BE2C (cell line): ENCODE measurements around the gene OSBPL8.

Experiments used
- DNase-seq: peaks from one replicate; pipeline ENCODE4 v3.0.0-alpha.2; 2020
- H3K27me3 ChIP-seq: fragments of 250-450 bp; sonication (Bioruptor Pico); 2 replicates; pipeline ENCODE4 v1.5.1; 2020; ENCODE audit warnings: mild to moderate bottlenecking
- H3K36me3 ChIP-seq: fragments of 250-450 bp; sonication (Bioruptor Pico); 2 replicates; pipeline ENCODE4 v1.5.1; 2020; ENCODE audit warnings: mild to moderate bottlenecking
- H3K4me1 ChIP-seq: fragments of 250-450 bp; sonication (Bioruptor Pico); 2 replicates; pipeline ENCODE4 v1.5.1; 2020
- H3K4me3 ChIP-seq: 2 replicates; pipeline ENCODE4 v1.5.1; 2011; ENCODE audit warnings: low read depth, low read length
- H3K9me3 ChIP-seq: fragments of 250-450 bp; sonication (Bioruptor Pico); 2 replicates; pipeline ENCODE4 v1.5.1; 2020
- TF ChIP-seq, protein P1 (sequence below): IDR thresholded peaks from 2 replicates; pipeline ENCODE4 v1.5.1; 2012; ENCODE audit warnings: mild to moderate bottlenecking, low read depth, low read length

OSBPL8 gene

DNA sequence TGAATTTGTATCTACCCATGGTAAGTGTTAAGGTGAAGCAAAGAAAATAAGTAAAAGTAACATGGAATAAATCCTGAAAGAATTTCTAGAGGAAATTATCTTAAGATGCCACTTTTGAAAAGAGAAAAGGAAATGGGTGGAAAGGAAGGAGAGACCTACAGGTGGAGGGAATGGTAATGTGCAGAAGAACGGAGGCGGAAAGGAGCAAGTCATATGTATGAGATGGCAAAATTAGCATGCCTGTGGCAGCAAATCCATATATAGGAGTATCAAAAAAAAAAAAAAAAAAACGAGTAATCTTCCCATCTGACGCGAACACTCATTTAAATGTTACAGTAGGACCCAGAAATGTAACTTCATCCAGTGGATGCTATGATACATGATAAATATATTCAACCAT, 23.0 kb downstream of the OSBPL8 start:
- Histone ChIP-seq H3K36me3 (no peaks in the 10 kb centered on the region), H3K27me3 (no peaks in the 10 kb centered on the region), H3K4me3 (no peak overlapping the region), H3K4me1 (no peaks in the 10 kb centered on the region; the same call in 1 of the 2 replicates), H3K9me3 (no peaks in the 10 kb centered on the region)
- TF ChIP-seq, protein P1, sequence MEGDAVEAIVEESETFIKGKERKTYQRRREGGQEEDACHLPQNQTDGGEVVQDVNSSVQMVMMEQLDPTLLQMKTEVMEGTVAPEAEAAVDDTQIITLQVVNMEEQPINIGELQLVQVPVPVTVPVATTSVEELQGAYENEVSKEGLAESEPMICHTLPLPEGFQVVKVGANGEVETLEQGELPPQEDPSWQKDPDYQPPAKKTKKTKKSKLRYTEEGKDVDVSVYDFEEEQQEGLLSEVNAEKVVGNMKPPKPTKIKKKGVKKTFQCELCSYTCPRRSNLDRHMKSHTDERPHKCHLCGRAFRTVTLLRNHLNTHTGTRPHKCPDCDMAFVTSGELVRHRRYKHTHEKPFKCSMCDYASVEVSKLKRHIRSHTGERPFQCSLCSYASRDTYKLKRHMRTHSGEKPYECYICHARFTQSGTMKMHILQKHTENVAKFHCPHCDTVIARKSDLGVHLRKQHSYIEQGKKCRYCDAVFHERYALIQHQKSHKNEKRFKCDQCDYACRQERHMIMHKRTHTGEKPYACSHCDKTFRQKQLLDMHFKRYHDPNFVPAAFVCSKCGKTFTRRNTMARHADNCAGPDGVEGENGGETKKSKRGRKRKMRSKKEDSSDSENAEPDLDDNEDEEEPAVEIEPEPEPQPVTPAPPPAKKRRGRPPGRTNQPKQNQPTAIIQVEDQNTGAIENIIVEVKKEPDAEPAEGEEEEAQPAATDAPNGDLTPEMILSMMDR, result no peak
- no peak for DNase-seq

DNA sequence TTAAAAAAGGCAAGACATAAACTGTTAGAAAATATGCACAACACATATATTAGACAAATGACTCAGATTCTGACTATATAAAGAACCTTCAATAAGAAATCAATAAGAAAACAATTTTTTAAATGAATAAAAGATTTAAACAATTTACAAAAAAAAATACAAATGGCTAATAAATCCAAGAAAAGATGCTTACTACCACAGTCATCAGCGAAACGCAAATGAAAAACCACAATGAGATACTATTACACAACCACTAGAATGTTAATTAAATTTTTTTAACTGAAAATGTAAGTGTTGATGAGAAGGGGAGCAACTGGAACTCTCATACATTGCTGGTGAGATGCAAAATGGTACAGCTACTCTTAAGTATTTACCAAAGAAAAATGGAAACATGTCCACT, 24.4 kb downstream of the OSBPL8 start:
- no peaks in the 10 kb centered on the region; the same call in 1 of the 2 replicates for H3K4me1 ChIP-seq
- no peaks in the 10 kb centered on the region for H3K27me3 ChIP-seq
- H3K9me3 ChIP-seq, result no peaks in the 10 kb centered on the region
- no peak overlapping the region for H3K4me3 ChIP-seq
- H3K36me3 ChIP-seq, result no peaks in the 10 kb centered on the region
- no peak for DNase-seq
- TF ChIP-seq, protein P1, result no peak

DNA sequence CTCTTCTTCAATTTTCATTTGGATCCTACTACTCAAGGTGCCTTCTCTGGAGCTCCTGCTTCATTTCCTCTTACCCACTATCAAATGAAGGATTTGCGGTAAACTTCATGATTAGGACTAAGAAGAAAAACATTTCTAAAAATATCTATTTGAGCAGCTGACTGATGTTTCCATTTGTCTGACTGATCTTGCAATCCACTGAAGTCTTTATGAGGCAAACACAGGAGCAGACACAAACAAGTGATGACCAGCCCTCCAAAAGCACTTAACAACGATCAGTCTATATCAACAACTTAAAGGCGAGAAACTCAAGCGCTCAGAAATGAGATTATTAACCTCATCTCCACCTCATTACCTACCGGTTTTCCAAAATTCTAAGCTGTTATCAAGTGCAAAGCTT, 26.2 kb downstream of the OSBPL8 start:
- H3K9me3 ChIP-seq, result no peaks in the 10 kb centered on the region
- no peak overlapping the region for H3K4me3 ChIP-seq
- no peaks in the 10 kb centered on the region for H3K36me3 ChIP-seq

DNA sequence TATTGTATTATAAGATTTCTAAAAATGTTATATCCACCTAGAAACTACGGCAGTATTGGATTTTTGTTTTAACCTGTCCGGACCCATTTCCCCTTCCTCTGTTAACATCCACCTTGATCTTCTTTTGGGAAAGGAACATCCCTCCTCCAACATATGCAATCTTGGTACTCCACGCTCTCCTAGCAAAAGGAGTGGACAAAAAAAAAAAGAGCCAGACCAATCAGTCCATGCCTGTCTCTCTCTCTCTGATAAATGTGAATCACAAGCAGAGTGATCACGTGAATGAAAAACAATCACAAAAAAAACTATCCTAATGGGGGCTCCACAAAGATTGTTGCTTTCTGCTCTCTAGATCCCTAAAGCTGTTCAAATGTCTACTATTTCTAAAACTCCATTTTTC, 27.1 kb downstream of the OSBPL8 start:
- TF ChIP-seq, protein P1, result no peak
- Histone ChIP-seq H3K36me3 (no peaks in the 10 kb centered on the region), H3K4me1 (no peaks in the 10 kb centered on the region; the same call in 1 of the 2 replicates)

More for the DNA sequence above, 26.2 kb downstream of the OSBPL8 start:
- TF ChIP-seq, protein P1, result no peak
- no peak for DNase-seq
- no peaks in the 10 kb centered on the region for H3K27me3 ChIP-seq
- no peaks in the 10 kb centered on the region; the same call in 1 of the 2 replicates for H3K4me1 ChIP-seq

DNA sequence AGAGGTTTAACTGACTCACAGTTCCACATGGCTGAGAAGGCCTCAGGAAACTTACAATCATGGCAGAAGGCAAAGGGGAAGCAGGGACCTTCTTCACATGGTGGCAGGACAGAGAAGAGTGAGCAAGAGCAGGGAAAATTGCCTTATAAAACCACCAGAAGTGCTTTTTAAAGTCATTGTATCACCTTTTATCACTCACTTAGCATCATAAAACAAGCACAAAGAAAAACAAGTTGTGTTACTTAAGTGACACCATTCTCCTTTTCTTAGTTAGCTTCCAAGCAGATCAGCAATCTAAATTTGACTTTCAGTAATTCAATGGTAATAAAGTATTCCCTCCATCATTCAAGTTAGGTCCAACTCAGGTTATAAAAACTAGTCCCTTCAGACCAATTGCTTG, 28.5 kb downstream of the OSBPL8 start:
- Histone ChIP-seq H3K36me3 (no peaks in the 10 kb centered on the region), H3K4me1 (no peaks in the 10 kb centered on the region; the same call in 1 of the 2 replicates), H3K9me3 (no peaks in the 10 kb centered on the region), H3K4me3 (no peak overlapping the region), H3K27me3 (no peaks in the 10 kb centered on the region)
- no peak for DNase-seq
- TF ChIP-seq, protein P1, result no peak

More for the DNA sequence above, 27.1 kb downstream of the OSBPL8 start:
- DNase-seq, result no peak
- Histone ChIP-seq H3K27me3 (no peaks in the 10 kb centered on the region), H3K4me3 (no peak overlapping the region), H3K9me3 (no peaks in the 10 kb centered on the region)

DNA sequence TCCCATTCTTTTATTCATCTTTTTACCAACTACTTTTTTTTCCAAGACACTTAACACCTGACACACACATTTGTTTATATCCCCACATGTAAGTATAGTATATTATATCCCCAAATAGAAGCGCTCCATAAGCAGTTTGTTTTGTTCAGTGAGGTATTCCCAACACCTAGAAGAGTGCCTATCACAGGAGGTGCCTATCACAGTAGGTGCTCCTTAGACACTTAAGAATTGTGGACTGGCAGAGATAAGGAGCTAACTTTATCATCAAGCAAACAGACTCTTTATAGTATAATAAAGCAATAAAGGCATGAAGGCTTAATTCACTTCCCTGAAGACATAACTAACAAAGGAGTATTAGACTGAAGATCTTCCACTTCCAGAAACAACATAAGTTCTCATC, 29.1 kb downstream of the OSBPL8 start:
- Histone ChIP-seq H3K9me3 (no peaks in the 10 kb centered on the region), H3K4me1 (no peaks in the 10 kb centered on the region; the same call in 1 of the 2 replicates), H3K27me3 (no peaks in the 10 kb centered on the region), H3K36me3 (no peaks in the 10 kb centered on the region), H3K4me3 (no peak overlapping the region)
- DNase-seq, result no peak
- TF ChIP-seq, protein P1, result no peak
